HG03460 (cell line): Measurements from ENCODE around the gene ADARB1.

Experiments used
- ATAC-seq: cut with Tn5 transposase; IDR thresholded peaks from one replicate; pipeline ENCODE4 v1.9.1; 2021; ENCODE audit not compliant: unreplicated experiment

The ADARB1 gene

DNA sequence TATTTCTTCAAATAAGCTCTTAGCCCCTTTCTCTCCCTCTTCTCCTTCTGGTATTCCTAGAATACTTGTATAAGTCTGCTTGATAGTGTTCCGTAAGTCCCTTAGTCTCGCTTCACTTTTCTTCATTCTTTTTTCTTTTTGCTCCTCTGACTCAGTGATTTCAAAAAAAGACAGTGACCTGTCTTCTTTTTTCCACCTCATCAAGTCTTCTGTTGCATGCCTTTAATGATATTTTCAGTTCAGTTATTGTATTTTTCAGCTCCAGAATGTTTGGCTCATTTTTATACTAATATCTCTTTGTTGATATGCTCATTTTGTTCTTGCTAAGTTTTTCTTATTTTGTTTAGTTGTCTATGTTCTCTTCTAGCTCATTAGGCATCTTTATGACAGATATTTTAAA, 115.6 kb downstream of the ADARB1 start:
- no peak for ATAC-seq

DNA sequence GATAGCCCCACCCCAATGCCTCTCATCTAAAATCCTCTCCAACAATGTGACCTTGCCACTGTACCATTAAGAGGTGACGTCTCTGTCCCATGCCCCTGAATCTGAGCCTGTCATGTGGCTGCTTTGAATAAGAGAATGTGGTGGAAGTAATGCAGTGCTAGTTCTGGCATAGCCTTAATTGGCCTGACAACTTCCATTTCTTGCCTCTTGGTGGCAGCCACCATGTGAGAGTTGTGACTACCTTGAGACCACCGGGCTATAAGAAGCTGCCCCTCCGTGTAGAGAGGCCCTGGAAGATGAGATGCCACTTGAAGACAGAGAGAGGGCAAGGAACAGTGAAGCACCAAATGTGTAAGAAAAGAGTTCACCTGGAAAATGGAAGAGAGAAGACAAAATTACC, 118.0 kb downstream of the ADARB1 start:
- no peak for ATAC-seq

DNA sequence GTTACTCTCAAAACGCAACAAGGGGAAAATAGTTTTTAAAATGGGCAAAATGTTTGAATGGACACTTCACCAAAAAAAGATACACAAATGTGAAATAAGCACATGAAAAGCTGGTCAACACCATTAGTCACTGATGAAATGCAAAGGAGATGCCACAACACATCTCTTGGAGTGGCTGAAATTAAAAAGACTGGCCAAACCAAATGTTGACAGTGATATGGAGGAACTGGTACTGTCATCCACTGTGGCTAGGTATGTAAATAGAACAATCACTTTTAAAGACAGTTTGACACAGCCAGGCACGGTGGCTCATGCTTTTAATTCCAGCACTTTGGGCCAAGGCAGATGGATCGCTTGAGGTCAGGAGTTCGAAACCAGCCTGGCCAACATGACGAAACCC, 122.2 kb downstream of the ADARB1 start:
- ATAC-seq: no peak

DNA sequence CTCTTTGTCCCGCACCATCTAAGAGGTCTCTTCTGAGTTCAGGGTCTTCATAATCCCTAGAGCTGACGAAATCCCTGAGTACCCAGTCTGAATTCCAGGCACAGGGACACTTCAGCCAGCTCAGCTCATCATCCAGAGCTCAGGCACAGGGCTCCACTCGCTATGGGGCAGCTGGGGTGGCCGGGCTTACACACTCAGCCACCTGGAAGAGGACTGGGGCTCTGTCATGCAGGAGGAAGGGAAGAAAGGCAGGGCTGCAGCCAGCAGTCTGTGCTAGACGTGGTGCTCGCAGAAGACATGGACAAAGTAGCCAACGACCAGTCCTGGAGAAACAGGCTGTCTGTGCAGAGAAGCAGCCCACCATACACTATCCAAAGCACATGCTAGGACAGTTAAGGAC, 124.8 kb downstream of the ADARB1 start:
- no peak for ATAC-seq

DNA sequence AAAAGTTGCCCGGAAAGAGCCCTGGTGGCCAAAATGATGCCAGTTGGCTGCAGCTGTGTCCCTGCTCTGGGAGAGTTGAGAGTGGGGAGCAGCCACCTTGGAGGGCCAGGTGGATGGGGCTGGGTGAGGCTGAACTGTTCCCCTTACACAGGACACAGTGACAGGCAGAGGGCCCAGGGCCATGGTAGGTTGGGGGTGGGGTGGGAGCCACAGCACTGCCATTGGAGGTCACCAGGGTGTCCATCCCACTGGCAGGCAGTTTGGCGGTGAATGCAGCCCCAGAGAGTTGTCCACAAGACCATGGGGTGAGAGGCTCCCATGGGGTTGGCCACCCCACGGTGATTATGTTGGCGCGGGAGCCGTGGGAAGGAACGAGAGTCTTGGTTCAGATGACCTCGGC, 125.7 kb downstream of the ADARB1 start:
- ATAC-seq: no peak

DNA sequence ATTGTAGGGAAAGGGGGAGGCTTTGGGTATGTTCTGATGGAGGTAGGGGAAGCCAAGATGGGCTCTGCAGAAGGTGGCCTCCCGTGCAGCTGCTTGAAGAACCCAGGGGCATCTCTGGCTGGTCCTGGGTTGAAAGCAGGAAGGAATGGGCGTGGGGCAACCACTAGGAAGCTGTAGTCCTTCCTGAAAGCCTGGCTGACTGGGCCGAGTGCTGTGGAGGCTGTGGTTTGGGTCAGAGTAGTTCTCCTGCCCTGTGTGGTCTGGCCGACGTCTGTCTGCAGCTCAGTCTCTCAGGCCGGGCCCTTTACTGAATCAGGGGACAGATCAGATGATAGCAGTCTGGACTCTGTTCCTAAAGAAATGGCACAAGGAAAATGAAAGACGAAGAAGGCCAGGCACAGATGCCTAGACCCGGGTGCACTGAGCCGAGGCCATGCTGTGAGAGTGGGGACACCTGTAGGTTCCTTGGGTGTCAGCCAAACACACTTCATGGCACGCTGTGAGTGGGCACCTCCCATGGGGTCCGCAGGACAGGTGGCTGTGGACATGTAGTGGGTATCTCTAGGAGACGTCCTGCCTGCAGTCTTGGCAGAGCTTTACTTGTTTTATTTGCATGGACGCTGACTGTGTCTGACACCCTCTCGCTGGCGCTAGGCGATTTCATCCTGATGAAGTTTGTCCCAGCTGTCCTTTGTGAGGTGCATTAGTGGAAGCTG, 126.4 kb downstream of the ADARB1 start:
- ATAC-seq: no peak

DNA sequence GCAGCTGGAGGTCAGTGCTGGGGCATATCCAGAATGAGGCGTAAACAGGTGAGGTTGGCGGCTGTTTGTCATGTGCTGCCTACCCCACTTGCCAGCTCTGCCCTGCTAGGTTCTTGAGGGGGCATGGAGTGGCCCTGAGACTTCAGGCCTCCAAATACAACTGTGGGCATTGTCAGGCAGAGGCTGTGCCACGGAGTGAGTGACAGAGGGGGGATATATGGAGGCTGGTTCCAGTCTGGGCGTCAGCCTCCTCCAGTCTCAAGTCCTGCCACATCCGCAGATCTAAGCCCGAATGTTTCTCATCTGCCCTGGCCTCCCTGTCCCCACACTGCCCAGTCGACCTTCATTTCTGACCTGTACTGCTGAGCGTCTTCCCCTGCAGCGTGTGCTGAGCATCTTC, 128.0 kb downstream of the ADARB1 start:
- ATAC-seq: no peak

DNA sequence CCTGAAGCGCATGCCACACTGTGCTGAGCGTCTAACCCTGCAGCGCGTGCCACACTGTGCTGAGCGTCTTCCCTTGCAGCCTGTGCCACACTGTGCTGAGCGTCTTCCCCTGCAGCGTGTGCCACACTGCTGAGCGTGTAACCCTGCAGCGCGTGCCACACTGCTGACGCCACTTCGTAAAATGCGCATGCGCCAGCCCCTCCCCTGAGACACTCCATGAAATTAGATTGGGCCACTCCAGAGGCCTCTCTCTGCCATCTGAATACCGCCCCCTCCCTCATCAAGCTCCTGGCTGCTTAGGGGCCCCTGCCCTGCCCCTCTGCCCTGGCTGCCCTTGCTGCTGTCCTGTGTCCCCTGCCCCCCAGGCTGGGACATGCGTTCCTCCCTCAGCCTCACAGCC, 128.5 kb downstream of the ADARB1 start:
- no peak for ATAC-seq

DNA sequence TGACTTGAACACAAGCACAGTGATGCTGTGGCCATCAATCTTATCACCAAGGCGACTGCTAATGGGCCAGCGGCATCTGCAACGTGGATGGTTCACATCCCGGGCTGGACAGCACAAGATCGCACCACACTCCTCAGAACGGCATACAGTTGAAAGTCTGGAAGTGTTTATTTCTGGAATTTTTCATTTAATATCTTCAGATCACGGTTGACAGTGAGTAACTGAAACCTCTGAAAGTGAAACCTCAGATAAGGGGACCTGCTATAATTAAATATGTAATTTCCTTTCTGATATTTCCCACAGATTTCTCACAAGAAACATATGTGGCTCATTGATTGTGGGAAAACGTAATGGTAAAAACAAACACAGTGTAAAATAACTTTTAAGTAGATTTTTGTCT, 129.6 kb downstream of the ADARB1 start:
- ATAC-seq: no peak

DNA sequence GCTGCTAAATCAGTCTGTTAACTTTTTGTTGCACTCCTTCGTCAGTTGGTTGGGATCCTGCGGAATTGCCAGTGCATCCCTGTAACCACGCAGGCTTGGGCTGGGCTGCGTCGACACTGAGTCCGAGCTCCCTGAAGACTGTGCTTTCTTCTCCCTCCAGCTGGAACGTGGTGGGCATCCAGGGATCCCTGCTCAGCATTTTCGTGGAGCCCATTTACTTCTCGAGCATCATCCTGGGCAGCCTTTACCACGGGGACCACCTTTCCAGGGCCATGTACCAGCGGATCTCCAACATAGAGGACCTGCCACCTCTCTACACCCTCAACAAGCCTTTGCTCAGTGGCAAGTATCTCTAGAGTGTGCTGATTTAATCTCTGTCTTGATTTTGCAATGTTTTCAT, 130.0 kb downstream of the ADARB1 start:
- ATAC-seq: no peak

DNA sequence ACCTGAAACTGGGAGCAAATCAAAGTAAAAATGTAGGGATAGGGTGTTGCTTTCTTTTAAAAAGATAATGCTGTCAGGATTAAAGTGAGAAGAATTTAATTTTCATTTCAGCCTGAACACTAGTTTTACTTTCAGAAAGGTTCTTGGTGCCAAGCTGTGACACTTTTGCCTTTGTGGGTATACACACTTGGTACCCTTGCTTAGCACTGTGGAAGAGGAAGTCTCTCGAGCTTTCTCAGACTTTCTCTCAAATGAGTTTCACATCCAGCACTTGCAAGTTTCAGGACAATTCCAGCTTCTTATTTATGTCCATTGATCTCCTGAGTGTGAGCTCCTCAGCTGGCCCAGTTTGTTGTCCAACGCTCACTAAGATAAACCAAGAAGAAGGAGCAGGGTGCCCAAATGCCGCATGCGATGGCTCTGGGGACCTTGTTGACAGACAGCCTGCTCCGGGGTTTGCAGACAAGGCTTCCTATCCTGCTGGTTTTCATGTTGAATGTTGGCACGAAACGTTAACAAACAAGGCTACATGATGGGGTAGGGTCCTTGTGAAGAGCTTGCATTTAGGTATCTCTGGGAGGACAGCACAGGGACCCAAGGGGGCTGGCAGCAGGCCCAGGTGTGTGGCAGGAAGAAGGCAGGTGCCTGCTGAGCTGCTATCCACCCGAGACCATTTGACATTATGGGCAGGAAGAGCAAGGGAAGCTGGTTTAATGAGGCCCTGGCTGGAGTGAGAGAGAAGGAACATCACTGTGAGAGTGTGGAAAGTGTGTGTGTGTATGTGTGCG, 133.7 kb downstream of the ADARB1 start:
- no peak for ATAC-seq

DNA sequence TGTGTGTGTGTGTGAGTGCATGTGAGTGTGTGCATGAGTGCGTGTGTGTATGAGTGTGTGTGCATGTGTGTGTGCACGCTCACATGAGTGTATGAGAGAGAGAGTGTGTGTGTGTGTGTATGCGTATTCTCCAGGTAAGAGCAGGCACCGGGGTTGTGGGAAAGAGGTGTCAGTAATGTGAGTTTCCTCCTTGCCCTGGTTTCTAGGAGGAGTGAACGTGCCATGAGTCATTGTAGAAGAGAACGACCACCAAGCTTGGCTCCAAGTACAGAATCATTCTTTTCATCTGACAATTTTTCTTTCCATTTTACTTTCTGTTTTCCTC, 134.2 kb downstream of the ADARB1 start:
- no peak for ATAC-seq

DNA sequence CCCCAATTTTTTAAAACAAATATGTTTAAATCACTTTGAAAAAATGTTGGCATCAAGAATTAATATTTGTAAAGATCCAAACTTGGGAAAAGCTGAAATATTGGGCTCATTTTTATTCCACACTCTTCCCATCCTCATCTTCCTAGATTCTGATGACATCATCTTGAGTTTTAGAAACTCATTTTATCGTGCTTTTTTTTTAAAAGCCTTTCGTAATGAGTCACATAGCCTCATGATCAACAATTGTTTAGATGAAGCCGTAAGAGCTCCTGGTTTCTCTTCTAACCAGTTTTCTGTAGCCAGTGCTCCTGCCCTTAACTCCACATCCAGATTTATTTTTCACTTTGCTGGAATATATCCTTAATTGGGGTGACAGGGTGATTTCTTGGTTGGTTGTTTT, 134.7 kb downstream of the ADARB1 start:
- ATAC-seq: no peak

DNA sequence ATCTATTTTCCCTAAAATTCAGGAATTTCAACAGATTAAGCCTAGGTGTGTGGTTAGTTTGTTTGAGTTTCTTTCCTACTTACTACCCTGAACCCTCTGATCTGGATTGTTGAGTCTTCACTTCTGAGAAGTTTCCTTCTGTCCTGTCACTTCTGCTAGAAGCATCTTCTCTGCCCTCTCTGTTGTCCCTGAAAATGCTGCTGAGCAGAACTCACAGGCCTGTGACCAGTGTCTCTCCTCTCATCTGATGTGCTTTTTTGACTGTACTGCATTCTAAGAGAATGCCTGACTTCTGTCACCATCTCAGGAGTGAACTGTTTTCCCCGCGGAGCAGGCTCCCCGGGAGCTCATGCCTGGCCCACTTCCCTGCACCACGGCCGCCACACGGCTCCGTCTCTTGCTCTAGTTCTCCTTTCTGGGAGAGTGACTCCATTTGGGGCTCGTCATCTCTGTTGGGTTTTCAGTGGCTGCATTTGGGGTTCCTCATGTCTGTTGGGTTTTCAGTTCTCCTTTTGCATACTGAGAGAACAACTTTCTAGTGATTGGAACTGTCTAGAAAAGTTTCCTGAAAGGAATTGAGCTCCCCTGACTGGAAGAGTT, 135.4 kb downstream of the ADARB1 start:
- no peak for ATAC-seq

DNA sequence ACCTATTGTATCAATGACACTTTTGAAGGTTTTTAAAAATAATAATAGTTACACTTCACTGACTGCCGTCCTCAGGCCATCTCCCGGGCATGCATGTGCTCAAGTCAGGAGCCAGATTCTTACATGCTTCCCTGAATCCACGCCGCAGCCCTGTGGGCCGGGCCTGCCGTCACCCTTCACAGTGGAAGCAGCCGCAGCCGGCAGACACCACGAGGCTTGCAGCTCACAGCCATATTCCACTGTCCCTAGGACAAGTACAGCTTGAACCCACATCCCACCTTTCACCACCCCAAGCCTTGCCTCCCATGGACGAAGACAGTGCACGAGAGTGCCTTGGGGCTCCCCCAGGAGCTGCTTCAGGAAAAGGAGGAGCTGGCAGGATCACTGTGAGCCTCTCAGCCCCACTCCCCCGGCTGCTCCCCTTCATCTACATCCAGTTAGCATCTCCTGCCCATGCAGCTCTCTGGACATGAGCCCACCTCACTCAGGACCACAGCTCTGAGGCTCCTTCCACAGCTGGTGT, 136.1 kb downstream of the ADARB1 start:
- ATAC-seq: no peak

DNA sequence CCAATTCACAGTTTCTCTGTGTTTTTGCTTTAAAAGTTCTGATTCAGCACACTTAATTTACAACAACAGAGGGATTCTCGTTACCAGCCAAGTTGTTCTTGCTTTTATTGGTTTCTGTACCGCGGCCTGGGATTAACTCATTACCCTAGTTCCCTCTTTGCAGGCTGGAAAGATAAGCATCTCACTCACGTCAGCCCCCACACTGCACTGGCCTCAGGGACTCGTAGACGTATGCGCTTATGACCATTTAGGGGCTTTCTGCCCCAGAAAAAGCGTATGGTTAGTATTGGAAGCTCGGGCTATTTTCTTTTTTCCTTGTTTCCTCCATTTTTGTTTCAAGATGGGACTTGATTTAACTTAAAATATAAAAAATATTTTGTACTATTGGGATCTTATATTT, 137.3 kb downstream of the ADARB1 start:
- ATAC-seq: no peak

DNA sequence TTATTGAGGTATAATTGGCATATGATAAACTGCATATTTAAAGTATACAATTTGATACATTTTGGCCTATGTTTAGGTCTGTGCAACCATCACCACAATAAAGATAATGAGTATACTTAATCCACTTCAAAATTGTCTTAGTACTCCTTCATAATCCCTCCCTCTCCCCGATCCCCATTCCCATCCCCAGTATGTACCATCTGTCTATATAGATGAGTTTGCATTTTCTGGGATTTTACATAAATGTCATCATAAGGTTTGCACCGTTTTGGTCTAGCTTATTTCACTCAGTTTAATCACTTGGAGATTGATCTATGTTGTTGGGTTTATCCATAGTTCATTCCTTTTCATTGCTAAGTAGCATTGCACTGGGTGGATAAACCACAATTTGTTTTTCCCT, 139.0 kb downstream of the ADARB1 start:
- ATAC-seq: no peak

DNA sequence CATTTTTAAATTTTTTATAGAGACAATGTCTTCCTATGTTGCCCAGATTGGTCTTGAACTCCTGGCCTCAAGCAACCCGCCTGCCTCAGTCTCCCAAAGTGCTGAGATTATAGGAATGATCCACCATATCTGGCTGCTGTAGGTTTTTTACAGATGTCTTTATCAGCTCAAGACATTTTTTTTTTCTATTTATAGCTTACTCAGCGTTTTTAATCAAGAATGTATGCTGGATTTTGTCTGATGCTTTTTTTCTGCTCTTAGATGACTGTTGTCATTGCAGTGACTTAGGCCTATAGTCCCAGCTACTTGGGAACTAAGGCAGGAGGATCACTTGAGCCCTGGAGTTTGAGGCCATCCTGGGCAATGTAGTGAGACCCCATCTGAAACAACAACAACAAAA, 140.8 kb downstream of the ADARB1 start:
- no peak for ATAC-seq

DNA sequence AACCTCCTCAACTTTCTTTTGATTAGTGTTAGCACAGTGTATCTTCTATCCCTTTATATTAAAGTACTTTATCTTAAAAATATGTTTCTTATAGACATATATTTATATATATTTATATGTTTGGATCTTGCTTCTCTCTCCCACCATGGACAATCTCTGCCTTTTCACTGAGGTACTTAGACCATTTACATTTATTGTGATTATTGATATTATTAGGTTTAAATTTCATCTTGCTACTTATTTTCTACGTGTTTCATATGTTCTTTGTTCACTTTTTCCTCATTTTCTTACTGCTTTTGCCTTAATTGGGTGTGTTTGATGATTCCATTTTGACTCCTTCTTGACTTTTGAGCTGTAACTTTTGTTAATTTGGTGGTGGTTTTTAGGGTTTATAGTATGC, 142.6 kb downstream of the ADARB1 start:
- no peak for ATAC-seq

DNA sequence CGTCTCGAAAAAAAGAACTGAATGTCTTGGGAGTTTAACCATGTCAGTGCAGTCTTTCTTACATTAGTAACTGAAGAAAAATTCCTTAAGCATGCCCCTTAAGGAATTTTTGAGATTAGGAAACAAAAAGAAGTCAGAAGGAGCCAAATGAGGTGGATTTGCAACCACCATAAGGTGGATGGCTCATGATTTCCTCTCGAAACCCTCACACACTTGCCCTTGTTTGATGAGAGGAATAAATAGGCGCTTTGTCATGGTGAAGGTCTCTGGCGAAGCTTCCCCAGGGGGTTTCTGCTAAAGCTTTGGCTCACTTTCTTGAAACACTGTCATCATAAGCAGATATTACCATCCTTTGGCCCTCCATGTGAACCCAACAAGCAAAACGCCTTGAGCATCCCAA, 145.1 kb downstream of the ADARB1 start:
- no peak for ATAC-seq

DNA sequence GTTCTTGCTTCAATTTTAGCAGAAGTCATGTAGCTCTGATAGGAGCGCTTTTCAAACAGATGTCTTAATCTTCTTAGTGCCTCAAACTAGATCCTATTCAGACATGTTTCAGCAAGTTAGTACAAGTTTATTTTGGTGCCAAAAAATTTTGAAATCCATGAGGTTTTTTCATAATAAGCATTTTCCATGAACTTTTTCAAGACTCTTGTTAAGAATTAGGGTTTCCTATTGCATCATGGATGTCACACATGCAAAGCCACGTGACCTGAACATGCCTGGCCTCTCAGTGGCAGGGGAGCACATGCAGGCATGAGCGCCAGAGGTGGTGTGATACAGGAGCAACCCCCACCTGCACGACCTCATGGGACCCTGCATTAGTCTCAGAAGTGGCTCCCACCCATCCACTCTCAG, 145.7 kb downstream of the ADARB1 start:
- ATAC-seq: no peak
